GM19025 (cell line): ENCODE measurements around the gene HIVEP3.

Source experiments
- ATAC-seq: cut with Tn5 transposase; IDR thresholded peaks from one replicate; pipeline ENCODE4 v1.9.1; 2021; ENCODE audit warnings: mild to moderate bottlenecking, low read depth, moderate library complexity; ENCODE audit not compliant: unreplicated experiment

Gene HIVEP3

DNA sequence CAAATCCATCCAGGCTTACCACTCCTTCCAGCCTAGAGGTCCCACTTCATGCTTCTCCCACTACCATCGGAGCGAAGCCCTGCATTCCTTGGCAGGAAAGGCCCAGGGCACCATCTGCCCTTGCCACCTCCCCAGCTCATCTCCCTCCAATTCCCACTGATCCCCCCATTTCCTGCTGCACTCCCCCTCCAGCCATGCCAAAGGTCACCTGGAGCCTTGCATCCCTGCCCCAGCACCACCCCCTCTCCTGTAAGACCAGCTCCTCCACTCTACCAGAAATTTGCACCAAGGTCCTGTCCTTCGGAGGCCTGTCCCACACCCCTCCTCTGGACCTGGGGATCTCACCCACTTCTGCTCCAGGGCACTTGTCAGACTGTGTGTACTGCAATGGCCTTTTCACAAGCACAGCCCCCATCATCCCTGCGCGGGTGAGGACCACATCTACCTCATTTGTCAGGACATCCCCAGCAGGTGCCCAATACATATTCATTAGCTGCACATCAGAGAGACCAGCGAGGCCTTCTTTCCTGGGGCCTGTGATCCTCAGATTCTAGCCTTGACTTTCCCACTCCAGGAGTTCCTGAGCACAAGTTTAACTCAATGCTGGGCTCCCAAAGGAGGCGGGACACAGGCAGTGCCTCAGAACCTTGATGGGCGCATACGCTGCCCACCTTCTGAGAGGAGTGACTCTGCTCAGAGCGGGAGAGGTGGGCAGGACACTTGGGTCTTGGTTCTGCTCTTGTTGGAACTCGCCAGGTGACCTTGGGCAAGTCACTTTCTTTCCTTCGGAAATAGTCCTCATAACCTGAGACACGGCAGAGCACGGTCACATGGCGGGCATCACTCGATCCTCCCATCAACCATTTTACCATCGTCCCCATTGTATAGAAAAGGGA is 384.3 kb downstream of the HIVEP3 start:
- ATAC-seq: no peak

DNA sequence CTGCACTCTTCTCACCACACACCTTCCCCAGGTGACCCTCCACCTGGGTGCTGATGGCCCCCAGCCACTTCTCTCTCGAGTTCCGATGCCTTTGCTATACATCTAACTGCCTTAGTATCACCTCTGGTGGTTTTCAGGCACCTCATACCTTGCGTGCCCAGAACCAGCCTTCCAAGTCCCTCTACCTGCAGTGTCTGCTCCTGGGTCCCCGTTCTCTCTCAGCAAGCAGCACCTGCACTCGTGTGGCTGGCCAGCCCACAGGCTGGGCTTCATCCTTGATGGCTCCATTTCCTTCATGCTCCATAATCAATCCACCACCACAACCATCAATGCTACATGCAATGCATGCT is 385.0 kb downstream of the HIVEP3 start:
- ATAC-seq: no peak

DNA sequence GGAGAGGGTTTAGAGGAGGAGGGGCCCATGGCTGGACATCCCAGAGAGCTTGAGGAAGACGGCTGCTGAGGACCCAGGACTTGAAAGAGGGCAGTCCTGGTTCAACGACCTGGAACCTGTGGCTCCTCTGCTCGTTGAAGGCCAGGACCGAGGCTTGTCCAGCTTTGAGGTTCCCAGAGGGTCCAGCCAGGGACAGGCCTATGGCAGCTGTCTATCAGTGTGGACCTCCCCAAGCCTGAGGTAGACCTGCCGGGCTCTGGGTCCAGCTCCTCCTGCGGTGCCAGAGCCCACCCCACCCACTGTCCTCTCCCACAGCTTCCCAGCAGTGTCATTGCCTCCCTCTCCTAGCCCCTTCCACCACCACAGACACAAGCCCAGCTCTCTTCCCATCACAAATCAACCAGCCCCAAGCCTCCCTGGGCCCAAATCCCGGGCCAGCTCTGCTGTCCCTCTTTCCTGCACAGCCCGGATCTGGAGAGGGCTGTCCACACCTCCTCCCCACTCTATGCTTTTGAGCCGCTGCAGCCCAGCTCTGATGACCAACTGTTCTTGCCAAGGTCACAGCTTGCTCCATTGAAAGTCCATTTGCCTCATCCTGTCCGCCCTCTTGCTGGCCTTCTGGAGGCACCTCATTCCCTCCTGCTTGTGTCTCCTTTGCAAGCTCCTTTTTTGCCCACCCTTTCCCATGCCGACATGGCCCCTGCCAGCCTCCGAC is 385.5 kb downstream of the HIVEP3 start:
- no peak for ATAC-seq

DNA sequence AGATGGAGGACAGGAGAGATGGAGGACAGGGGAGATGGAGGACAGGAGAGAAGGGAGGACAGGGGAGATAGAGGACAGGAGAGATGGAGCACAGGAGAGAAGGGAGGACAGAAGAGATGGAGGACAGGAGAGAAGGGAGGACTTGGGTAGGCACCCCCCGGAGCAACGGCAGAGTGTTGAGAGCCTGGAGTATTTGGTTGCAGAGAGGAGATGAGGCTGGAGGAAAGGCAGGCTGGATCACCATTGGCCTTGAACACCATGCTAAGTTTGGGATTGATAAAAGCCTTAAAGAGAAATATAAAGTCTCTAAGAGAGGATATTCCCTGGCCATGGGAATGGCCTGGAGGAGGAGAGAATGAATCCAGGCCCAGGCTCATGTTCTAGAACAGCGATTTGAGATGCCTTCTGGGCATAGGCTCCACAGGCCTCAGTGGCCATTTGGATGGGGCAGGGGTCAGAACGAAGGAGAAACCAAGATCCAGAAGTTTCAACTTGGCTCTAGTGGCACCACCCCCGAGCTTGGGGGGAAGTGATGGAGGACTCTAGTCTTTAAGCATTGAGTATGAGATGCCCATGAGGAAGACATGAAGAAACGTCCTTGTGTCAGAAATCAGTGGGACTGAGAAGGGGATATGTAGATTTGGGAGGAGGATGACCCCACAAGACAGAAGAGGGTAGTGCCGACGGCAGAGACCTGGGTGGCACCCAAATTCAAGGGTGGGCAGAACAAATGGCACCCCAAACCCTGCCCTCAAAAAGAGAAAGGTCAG is 386.3 kb downstream of the HIVEP3 start:
- no peak for ATAC-seq

DNA sequence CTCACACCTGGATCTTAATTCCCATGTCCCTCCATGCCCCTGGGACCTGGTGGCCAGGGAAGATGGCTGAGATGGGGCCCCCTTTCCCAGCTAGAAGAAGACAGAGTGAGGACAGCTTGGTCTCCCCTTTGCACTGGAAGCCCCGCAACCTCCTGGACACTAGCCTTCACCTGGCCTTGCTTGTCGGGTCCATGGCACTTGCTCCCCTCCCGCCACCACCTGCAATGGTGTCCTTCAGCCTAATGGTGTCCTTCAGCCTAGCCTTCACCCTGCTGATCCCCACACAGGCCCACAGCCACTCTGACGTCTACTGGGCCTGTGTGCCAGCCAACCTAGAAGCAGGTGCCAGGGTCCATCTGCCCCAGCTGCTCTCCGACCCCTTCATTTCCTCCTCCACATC is 388.3 kb downstream of the HIVEP3 start:
- ATAC-seq: no peak

DNA sequence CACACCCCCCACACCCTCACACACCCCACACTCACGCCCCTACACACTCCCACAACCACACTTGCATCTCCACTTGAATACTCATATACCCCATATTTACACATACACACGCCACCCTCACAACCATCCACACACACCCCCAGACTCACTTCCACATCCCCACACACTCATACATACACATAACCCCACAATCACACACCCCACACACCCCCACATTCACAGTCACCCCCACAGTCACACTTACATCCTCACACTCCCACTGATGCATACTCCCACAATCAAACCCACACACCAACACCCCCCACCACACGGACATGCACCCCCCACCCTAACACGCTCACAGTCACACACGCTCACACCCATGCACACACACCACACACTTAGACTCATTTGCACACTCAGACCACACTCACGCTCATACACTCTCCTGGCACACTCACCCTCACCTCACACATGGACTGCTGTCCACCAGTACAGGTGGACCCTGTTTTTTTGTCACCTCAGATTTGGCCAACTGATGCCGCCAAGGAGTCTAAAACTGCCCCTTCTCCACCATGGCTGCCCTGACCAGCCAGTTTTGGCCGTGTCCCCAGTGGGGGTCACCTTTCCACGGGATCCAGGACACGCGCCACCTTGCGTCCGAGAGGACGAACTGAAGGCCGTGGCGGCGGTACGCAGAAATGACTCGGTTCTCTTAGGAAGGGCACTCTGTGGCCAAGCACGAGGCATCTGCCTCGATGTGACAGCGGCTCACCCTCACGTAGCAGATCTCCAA is 388.9 kb downstream of the HIVEP3 start:
- ATAC-seq: no peak

DNA sequence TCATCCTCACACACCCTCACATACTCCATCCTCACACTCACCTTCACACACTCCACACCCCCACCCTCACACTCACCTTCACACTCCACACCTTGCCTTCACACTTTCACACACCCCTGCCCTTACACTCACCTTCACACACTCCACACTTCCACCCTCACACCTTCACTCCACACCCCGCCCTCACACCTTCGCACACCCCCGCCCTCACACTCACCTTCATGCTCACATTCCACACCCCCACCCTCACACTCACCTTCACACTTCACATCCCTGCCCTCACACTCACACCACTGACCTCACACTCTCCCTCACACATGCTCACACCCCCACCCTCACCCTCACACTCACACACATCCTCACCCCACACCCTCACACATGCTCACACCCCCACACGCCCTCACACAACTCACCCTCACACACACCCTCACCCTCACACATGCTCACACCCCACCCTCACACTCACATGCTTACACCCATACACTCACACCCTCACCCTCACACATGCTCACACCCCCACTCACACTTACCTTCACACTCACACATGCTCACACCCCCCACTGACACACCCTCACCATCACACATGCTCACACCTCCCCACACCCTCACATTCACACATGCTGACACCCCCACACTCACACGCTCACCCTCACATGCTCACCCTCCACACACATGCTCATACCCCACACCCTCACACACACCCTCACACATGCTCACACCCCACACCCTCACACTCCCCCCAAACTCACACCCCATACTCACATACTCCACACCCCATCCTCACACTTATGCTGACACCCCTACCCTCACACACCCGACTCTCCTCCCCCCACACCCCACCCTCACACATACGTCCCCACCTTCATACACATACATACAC is 389.8 kb downstream of the HIVEP3 start:
- no peak for ATAC-seq

DNA sequence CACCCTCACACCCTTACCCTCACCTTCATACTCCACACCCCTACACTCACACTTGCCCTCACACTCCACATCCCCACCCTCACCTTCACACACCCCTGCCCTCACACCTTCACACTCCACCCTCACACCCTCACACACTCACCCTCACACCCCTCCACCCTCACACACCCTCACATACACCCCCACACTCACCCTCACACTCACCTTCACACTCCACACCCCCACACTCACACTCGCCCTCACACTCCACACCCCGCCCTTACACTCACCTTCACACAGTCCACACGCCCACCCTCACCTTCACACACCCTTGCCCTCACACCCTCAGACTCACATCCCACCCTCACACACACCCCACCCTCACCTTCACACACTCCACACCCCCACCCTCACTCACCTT is 390.6 kb downstream of the HIVEP3 start:
- ATAC-seq: no peak

DNA sequence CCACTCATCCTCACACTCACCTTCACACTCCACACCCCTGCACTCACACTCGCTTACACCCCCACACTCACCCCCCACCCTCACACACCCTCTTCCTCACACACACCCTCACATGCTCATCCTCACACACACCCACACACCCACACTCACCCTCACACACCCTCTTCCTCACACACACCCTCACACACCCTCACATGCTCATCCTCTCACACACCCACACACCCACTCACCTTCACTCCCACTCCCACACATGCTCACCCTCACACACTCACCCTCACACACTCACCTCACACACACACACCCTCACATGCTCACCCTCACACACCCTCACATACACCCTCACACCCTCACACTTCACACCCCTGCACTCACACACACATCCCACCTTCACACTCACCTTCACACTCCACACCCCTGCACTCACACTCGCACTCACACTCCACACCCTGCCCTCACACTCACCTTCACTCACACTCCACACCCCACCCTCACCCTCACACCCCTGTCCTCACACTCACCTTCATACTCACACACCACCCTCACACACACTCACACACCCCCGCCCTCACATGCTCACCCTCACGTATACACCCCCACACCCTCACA is 391.7 kb downstream of the HIVEP3 start:
- no peak for ATAC-seq

DNA sequence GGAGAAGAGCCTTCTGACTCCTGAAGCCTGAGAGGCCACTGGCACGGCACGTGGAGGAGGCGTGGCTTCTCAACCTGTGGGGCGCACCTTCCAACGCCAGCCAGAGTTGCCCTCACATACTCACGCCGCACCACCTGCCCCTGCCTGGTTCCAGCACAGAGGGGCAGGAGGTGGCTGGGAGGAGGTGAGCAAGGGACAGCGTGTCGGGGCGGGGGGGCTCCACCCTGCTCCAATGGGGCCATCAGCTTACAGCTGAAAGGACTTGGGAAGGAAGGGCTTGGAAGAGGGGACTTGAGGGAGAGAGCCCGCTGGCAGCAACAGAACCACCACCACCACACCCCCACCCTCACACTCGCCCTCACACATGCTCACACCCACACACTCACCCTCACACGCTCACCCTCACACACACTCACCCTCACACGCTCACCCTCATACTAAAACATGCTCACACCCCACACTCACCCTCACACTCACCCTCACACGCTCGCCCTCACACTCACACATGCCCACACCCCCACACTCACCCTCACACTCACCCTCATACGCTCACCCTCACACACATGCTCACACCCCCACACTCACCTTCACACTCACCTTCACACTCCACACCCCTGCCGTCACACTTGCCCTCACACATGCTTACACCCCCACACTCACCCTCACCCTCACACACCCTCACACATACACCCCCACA is 392.7 kb downstream of the HIVEP3 start:
- ATAC-seq: no peak

DNA sequence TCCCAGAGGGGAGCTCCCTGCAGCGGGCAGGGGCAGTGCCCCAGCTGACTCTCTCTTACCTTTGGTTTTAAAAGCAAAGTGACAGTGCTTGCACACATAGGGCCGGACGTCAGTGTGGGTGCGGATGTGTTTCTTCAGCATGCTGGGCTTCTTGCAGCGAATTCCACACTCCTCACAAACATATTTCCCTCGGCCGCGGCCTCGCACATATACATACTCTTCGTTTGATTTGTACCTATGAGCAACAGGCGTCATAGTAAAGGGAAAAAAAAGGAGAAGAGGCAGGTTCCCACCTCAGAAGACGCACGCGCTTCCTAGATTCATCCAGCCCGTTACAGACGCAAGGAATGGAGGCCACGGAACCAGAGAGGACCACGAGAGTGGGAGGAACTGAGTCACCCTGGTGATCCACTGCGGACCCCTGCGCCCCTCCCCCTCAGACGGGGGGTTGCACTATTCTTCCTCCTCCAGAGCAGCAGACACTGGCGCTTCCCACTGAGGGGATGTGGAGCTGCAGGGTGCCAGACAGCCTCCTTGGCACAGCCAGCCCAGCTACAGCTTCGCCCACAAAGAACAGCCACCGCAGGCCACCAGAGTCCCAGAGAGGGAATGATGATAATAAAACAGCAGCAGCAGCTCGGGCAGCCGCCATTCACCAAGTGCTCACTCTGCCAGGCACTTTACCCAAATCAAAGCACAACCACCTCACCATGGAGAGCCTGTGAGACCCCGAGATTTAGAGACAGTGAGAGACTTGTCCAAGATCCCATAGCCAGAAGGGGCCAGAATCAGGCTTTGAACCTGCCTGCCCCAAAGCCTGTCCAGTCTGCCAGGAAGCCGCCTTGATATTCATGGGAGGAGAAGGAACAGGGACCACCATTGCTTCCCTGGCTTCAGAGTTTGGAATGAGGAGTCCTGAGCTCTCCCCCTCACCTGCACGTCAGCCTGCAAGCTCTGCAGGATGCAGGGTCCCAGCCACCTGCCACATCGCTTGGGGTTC is 393.7 kb downstream of the HIVEP3 start:
- no peak for ATAC-seq

DNA sequence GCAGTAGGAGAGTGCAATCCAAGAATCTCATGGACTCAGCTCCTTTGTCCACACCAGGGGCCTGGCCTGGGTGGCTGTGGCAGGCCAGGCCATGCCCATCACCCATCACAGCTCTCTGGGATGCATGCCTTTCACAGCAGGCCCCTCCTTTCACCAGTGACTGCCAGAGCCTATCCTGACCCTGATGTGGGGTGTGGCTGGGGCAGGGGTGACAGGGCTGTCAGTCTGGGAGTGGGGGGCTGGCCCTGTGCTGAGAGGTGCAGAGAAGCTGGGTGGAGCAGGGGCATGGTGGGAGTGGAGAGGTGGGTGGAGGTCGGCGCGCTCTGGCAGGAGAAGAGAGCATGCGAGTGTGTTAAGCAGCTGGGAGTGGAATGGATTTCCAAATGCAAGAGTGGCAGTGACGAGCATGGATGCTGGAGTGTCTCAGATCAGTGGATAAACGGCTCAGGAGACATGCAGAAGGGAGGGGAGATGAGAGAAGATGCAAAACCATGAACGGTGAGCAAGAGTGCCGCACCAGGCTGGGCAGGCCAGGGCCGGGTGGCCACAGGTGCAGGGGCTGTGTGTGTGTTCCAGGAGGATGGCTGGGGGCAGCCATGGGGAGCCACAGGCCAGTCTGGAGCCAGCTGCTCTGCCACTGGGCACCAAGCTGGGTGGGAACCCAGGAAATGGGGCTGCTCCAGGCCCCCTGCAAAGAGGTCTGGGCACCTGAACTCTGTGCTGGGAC is 394.6 kb downstream of the HIVEP3 start:
- ATAC-seq: no peak

DNA sequence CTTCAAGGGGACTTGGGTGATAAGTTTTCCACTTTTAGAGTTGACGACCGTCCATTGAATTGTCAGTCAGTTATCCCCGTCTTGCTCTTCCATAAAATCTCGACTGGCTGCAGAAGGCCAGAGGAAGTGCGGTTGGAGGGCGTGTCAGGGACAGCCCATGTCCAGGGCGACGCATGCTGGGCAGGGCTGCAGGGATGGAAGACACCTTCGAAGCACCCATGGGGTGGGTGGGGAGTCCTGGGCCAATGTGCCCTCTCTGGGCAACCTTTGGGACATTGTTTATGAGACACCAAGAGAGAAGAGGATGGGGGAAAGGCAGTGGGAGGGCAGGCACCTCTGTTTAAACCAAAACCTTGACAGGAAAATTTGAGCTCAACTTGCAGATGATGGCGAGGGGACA is 395.7 kb downstream of the HIVEP3 start:
- ATAC-seq: no peak

DNA sequence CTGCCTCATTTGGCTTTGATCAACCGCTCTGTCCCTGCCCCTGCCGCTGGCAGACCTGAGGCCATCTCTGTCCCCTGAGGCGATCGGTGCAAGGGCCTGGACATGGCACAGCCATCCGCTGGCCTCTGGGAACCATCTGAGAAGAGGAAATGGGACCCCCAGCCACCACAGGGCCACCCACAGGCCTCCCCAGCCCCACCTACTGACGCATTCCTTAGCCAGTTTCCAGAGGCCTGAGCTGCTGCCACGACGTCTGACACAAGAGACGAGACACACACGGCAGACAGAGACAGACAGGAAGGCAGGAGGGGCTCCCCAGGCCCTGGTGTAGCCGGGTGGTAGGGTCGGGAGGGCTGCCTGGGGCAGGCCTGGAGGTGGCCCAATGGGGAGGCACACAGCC is 397.0 kb downstream of the HIVEP3 start:
- ATAC-seq: no peak

DNA sequence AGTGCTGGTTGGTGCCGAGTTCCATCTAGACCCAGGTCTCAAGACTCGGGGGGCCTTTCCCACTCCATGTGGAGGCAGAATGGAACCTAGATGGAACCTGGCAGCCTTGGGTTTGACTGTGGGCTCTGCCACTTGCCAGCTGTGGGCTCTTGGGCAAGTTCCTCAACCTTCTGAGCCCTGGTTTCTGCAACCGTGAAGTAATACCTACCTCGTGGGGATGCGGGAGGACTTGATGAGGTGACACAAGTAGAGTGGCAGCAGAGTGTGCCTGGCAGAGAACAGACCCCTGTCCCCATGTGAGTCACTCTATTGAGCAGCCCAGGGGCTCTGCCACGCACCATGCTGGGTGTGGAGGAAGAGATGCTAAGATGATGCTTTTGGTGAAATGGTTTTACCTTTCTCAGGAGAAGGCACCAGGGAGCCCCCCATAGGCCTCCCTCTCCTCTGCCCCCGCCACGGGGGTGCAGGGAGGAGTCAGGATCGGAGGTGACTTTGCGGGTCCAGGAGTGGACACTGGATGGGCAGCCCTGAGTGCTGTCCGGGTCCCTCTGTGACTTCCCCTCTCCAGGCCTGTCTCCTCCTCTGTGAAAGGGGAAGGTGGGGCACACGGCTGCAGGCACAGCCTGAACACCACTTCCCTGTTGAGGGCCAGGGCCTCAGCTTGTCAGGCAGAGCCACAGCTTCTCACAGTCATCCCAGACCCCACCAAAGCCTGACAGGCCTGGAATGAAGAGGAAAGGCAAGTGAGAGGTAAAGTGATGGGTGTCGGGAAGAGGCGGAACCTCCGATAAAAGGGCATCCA is 397.6 kb downstream of the HIVEP3 start:
- no peak for ATAC-seq

DNA sequence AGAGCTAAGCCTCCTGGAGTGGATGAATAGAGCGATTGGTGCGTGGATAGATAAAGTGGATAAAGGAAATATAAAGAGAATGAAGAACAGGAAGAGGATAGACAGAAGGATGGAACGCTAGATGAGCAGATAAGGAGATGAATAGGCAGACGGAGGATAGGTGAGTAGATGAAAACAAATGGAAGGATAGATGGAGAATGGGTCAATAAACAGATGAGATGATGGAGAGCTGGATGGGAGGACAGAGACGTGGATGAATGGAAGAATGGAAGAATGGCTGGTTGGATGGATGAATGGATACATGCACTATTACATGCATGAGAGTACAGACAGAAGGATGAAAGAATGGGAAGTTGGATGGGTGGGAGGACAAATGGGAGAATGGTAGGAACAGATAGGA is 399.1 kb downstream of the HIVEP3 start:
- ATAC-seq: no peak
